Measurements from ENCODE around the gene ATP9B. TPM values are rescaled to one million over a fixed set of nuclear protein-coding genes. Genes with fewer than 3 reads are reported as not detected.

ATP9B gene
- total and polyA plus RNA-seq, 2 experiments from 2014 or later, result 8.5 to 12.8 TPM

- WGBS, 2 experiments (ENCODE audit: low coverage in 1 of 2, low lambda C conversion rate in 2 of 2, missing lambda C conversion rate in 2 of 2), result 91 to 96% methylated on average over 10 of the region's 10 CpGs
- Histone ChIP-seq H3K27ac (no peak overlapping the region), H4K20me1 (ENCODE audit: insufficient read depth) (no peaks in the 10 kb centered on the region), H3K9me3 (ENCODE audit: low read depth) (no peaks in the 10 kb centered on the region), H3K9me2 (ENCODE audit: insufficient read depth) (no peaks in the 10 kb centered on the region), H3K4me1 (ENCODE audit: insufficient read depth) (peaks cover 7% of the 10 kb centered on the region; the same call in 1 of the 2 replicates), H3K79me2 (ENCODE audit: insufficient read depth) (no peaks in the 10 kb centered on the region), H3K27me3 (replicated peaks; ENCODE audit: insufficient read depth) (no peaks in the 10 kb centered on the region), H2AFZ (no peak overlapping the region), H3K4me3 (no peak overlapping the region), H3F3A (ENCODE audit: insufficient read depth) (no peaks in the 10 kb centered on the region), H3K9ac (no peak overlapping the region), H3K36me3 (ENCODE audit: low read depth) (no peaks in the 10 kb centered on the region), H3K4me2 (ENCODE audit: unreplicated experiment) (no peak overlapping the region)
- no peak for DNase-seq
- no peak for TF ChIP-seq EZH2 (IDR thresholded peaks at IDR 0.05; ENCODE audit: insufficient read depth, poor library complexity, severe bottlenecking)
- TF ChIP-seq EZH2phosphoT487 (IDR thresholded peaks at IDR 0.05; ENCODE audit: insufficient read depth, low read depth), result no peak
- in situ Hi-C loops (cut with MboI), result no loop called here
Observed at GRCh38 chr18:79178113-79178531, 108.9 kb downstream of the ATP9B start.

GRCh38 chr18:79182047-79182713 is 113.0 kb downstream of the ATP9B start:
- Histone ChIP-seq H3K4me3 (no peak overlapping the region), H3K9ac (no peak overlapping the region), H3K36me3 (ENCODE audit: low read depth) (no peaks in the 10 kb centered on the region), H3F3A (ENCODE audit: insufficient read depth) (no peaks in the 10 kb centered on the region), H3K27ac (no peak overlapping the region), H4K20me1 (ENCODE audit: insufficient read depth) (no peaks in the 10 kb centered on the region), H3K4me2 (ENCODE audit: unreplicated experiment) (no peak overlapping the region), H3K4me1 (ENCODE audit: insufficient read depth) (peaks cover 7% of the 10 kb centered on the region; the same call in 1 of the 2 replicates), H3K27me3 (replicated peaks; ENCODE audit: insufficient read depth) (no peaks in the 10 kb centered on the region), H2AFZ (no peak overlapping the region), H3K9me3 (ENCODE audit: low read depth) (no peaks in the 10 kb centered on the region), H3K9me2 (ENCODE audit: insufficient read depth) (no peaks in the 10 kb centered on the region), H3K79me2 (ENCODE audit: insufficient read depth) (no peaks in the 10 kb centered on the region)
- WGBS, 2 experiments (ENCODE audit: low coverage in 1 of 2, low lambda C conversion rate in 2 of 2, missing lambda C conversion rate in 2 of 2), result 91 to 95% methylated on average over 3 of the region's 3 CpGs
- TF ChIP-seq EZH2phosphoT487 (IDR thresholded peaks at IDR 0.05; ENCODE audit: insufficient read depth, low read depth), result no peak
- TF ChIP-seq EZH2 (IDR thresholded peaks at IDR 0.05; ENCODE audit: insufficient read depth, poor library complexity, severe bottlenecking), result no peak
- in situ Hi-C loops (cut with MboI), result no loop called here
- DNase-seq, result no peak

- no peaks in the 10 kb centered on the region for H3K79me2 ChIP-seq (ENCODE audit: insufficient read depth)
- no peak for DNase-seq
- H3K9me2 ChIP-seq (ENCODE audit: insufficient read depth), result no peaks in the 10 kb centered on the region
- H3K27ac ChIP-seq, result no peak overlapping the region
- H3K9ac ChIP-seq, result no peak overlapping the region
- no peaks in the 10 kb centered on the region for H3K36me3 ChIP-seq (ENCODE audit: low read depth)
- H3K4me2 ChIP-seq (ENCODE audit: unreplicated experiment), result no peak overlapping the region
- TF ChIP-seq EZH2 (IDR thresholded peaks at IDR 0.05; ENCODE audit: insufficient read depth, poor library complexity, severe bottlenecking) (no peak), EZH2phosphoT487 (IDR thresholded peaks at IDR 0.05; ENCODE audit: insufficient read depth, low read depth) (no peak)
- no peaks in the 10 kb centered on the region for H4K20me1 ChIP-seq (ENCODE audit: insufficient read depth)
- 95 to 98% methylated on average over 3 of the region's 3 CpGs for WGBS, 2 experiments (ENCODE audit: low coverage in 1 of 2, low lambda C conversion rate in 2 of 2, missing lambda C conversion rate in 2 of 2)
- H2AFZ ChIP-seq, result no peak overlapping the region
- H3K27me3 ChIP-seq (replicated peaks; ENCODE audit: insufficient read depth), result no peaks in the 10 kb centered on the region
- in situ Hi-C loops (cut with MboI), result no loop called here
- H3K9me3 ChIP-seq (ENCODE audit: low read depth), result no peaks in the 10 kb centered on the region
- H3K4me3 ChIP-seq, result no peak overlapping the region
- H3K4me1 ChIP-seq (ENCODE audit: insufficient read depth), result peaks cover 7% of the 10 kb centered on the region; the same call in 1 of the 2 replicates
- no peaks in the 10 kb centered on the region for H3F3A ChIP-seq (ENCODE audit: insufficient read depth)
Observed at GRCh38 chr18:79185648-79186047, 116.5 kb downstream of the ATP9B start.

GRCh38 chr18:79186649-79187048 is 117.5 kb downstream of the ATP9B start:
- in situ Hi-C loops (cut with MboI), result no loop called here

More at GRCh38 chr18:79186649-79187048, 117.5 kb downstream of the ATP9B start:
- H3K79me2 ChIP-seq (ENCODE audit: insufficient read depth), result no peaks in the 10 kb centered on the region
- no peaks in the 10 kb centered on the region for H3F3A ChIP-seq (ENCODE audit: insufficient read depth)
- H3K9me2 ChIP-seq (ENCODE audit: insufficient read depth), result no peaks in the 10 kb centered on the region
- no peak overlapping the region for H3K4me2 ChIP-seq (ENCODE audit: unreplicated experiment)
- no peak overlapping the region for H2AFZ ChIP-seq
- WGBS, 2 experiments (ENCODE audit: low coverage in 1 of 2, low lambda C conversion rate in 2 of 2, missing lambda C conversion rate in 2 of 2), result 98 to 99% methylated on average over 2 of the region's 2 CpGs
- no peak for DNase-seq
- no peaks in the 10 kb centered on the region for H3K36me3 ChIP-seq (ENCODE audit: low read depth)
- no peak overlapping the region for H3K27ac ChIP-seq
- H3K9me3 ChIP-seq (ENCODE audit: low read depth), result no peaks in the 10 kb centered on the region
- H4K20me1 ChIP-seq (ENCODE audit: insufficient read depth), result no peaks in the 10 kb centered on the region
- no peak overlapping the region for H3K4me3 ChIP-seq
- no peak for TF ChIP-seq EZH2 (IDR thresholded peaks at IDR 0.05; ENCODE audit: insufficient read depth, poor library complexity, severe bottlenecking)
- no peak for TF ChIP-seq EZH2phosphoT487 (IDR thresholded peaks at IDR 0.05; ENCODE audit: insufficient read depth, low read depth)
- no peak overlapping the region for H3K9ac ChIP-seq
- H3K27me3 ChIP-seq (replicated peaks; ENCODE audit: insufficient read depth), result no peaks in the 10 kb centered on the region
- no peaks in the 10 kb centered on the region for H3K4me1 ChIP-seq (ENCODE audit: insufficient read depth)

All from GM23248 (cell line).